A549 treated with GW870086 at 1 μM for 4 hours (cell line): ENCODE measurements around the gene DEXI. TPM values are rescaled to one million over a fixed set of nuclear protein-coding genes. Genes with fewer than 3 reads are reported as not detected.

ENCODE experiments used
- total RNA-seq: library from RNA; stranded (reverse); fragments of 200-300 nt; extraction: Qiagen RNA extraction; gene quantifications from 5 replicates; pipeline ENCODE4 v1.2.3, GENCODE V29; 2022; ENCODE audit warnings: low read depth

Gene DEXI
- total RNA-seq = 33.2 to 43.8 TPM (median 42.3 TPM) in 5 replicates

DNA sequence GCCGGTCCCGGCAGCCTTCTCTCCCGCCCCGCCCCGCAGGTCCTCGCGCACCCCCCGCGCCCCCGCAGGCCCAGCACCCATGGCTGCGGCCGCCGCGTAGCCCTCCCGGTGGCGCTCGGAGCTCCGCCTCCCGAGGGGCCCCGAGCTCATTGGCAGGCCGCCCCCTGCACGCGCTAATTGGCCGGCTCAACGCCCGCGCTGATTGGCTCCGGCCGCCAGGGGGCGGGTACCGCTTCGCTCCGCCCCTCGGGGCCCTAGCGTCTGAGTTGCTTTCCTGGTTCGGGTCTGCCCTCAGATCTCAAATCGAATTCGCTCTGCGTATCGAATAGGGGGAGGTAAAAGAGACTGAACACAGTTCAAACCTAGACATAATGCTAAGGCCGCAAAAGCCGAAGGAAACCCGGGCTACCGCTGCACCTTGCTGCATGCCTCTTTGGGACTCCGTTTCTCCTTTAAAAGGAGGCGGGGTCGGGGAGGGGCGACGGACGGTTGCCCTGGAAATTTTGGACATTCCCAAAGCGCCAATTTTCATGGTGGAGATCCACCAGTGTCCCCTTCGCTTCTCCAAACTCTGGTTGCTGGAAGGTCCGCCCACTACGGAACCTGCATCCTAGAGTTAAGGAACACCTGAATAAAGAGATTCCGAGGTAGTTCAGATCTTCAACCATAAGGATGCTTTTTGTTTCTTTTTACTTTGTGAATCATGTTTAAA, at the start of gene DEXI:
Gene DEXI, minus strand, starts transcription at position 117 of the 712 bp plus-strand sequence. CDS start 463 bp downstream, outside the sequence.

DNA sequence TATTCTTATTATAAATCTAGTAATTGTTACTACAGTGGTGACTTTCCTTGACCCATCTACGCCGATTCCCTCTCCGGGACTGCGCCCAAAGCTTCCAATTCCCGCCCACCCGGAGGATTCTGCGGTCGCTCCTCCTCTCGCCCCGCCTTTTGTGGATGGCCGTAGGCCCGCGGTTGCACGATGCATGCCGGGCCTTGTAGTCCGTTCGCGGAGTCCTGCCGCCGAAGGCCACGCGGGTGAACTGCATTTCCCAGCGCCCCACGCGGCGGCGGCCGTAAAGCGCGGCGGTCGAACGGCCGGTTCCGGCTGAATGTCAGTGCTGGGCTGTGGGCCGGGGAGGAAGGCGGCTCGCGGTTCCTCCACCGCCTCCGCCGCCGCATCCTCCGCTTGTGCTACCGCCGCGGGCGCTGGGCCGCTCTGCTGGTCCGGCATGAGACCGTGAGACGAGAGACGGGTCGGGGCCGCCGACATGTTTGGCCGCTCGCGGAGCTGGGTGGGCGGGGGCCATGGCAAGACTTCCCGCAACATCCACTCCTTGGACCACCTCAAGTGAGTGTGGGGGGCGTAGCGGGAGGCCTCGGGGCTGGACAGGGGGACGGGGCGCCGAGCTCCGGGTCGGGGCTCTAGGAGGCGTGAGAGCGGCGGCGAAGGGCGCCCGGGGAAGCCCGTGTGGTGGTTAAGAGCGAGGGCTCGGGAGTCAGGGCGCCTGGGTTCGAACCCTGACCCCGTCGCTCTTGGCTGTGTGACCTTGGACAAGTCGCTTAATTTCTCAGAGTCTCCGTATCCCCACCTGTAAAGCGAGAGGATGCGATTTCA, 2.2 kb upstream of the DEXI start, which contains the start of gene CLEC16A:
Gene CLEC16A, plus strand, starts transcription at position 316 of the 816 bp plus-strand sequence. Its CDS starts 154 bp downstream, at position 470.

Other genes with a start within 250 kb of the DEXI start
- gene TEKT5, start 247.5 kb downstream of the DEXI start, total RNA-seq = 0.14 TPM in 1 of 5 replicates, not detected in the others
- gene NUBP1, start 198.6 kb downstream of the DEXI start, total RNA-seq = 44.5 to 46.8 TPM (median 45.2 TPM) in 5 replicates
- 0.03 to 0.35 TPM (median 0.15 TPM) in 5 replicates for gene TVP23A, start 123.7 kb downstream of the DEXI start, total RNA-seq
- 0.05 to 0.17 TPM (median 0.08 TPM) in 5 replicates for gene CIITA, start 65.3 kb downstream of the DEXI start, total RNA-seq
- gene CLEC16A, start 2.1 kb upstream of the DEXI start, total RNA-seq = 7.8 to 9.6 TPM (median 9.0 TPM) in 5 replicates